GM19035 (cell line): Measurements from ENCODE around the gene ADSL.

Experiments
- ATAC-seq: cut with Tn5 transposase; IDR thresholded peaks from one replicate; pipeline ENCODE4 v1.9.1; 2021; ENCODE audit not compliant: unreplicated experiment

Gene ADSL

DNA sequence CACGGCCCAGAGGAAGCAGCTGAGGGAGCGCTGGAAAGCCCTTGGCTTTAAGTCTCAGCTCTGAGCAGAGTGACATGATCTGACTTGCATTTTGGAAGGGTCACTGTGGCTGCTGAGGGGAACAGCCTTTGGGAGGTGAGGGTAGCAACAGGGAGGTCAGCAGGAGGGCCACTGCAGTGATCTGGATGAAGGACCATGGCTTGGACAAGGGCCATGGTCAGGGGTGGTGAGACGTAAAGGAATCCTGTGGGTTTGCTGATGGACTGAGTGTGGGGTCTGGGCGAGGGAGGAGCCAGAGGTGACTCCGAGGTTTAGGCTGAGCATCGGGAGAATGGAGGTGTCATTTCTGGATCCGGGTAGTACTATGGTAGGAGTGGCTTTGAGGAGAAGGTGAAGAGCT is 57.4 kb downstream of the ADSL start:
- no peak for ATAC-seq

DNA sequence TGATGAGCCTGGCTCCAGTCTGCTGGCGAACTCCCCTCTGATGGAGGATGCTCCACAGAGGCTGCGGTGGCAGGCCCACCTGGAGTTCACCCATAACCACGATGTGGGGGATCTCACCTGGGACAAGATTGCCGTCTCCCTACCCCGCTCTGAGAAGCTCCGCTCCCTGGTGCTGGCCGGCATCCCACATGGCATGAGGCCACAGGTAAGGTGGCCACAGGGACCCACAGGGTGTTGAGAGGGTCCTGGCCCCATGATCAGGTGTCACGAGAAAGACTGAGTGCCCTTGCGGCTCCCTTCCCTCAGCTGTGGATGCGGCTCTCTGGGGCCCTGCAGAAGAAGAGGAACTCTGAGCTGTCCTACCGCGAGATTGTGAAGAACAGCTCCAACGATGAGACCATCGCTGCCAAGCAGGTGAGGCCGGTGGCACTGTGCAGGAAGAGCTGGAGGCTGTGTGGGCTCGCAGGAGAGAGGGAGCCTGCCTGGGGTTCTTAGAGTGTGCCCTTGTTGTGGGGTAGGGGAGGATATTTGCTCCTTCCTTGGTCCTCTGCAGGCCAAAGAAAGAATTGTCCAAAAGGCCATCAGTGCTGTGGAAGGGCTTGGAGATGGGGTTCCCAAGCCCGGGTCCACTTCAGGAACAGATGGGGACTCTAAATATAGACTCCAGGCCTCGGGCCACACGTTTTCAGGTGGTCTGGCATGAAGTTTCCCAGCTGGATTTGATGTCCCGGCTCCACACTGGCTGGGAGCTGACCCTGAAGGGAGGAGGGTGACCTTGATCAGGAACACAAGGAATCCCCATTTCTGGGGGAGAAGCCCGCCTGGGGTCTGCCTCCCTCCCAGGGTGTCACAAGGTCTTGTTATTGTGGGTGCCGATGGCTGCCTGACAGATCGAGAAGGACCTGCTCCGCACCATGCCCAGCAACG is 58.2 kb downstream of the ADSL start:
- no peak for ATAC-seq

DNA sequence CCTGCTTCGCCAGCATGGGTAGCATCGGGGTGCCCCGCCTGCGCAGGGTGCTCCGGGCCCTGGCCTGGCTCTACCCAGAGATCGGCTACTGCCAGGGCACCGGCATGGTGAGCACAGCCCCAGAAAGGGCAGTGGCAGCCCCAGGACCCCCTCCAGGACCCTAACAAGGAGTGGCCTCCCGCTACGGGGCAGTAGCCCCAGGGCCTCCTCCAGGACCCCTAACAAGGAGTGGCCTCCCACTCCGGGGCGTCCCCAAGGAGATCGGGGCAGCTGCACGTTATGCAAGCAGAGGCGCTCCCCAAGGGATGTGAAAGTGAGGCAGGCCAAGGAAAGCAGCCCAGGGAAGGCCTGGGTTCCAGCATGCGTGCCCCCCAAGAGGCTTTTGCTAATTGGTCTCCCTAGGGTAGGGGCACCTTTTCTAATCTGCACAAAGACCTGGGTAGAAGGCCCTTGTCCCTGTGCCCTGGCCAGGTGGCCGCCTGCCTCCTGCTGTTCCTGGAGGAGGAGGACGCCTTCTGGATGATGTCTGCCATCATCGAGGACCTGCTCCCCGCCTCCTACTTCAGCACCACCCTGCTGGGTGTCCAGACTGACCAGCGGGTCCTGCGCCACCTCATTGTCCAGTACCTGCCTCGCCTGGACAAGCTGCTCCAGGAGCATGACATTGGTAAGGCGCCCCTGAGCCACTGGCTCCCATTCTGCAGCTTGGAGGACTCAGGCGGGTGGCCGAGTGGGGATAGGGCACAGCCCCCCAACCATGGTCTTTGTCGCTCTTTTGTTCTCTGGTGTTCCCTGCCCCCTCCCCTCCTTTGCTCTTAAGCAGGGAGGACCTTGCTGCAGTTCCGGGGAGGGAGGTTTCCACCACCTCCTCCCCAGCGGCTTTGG is 59.1 kb downstream of the ADSL start:
- ATAC-seq, result no peak

DNA sequence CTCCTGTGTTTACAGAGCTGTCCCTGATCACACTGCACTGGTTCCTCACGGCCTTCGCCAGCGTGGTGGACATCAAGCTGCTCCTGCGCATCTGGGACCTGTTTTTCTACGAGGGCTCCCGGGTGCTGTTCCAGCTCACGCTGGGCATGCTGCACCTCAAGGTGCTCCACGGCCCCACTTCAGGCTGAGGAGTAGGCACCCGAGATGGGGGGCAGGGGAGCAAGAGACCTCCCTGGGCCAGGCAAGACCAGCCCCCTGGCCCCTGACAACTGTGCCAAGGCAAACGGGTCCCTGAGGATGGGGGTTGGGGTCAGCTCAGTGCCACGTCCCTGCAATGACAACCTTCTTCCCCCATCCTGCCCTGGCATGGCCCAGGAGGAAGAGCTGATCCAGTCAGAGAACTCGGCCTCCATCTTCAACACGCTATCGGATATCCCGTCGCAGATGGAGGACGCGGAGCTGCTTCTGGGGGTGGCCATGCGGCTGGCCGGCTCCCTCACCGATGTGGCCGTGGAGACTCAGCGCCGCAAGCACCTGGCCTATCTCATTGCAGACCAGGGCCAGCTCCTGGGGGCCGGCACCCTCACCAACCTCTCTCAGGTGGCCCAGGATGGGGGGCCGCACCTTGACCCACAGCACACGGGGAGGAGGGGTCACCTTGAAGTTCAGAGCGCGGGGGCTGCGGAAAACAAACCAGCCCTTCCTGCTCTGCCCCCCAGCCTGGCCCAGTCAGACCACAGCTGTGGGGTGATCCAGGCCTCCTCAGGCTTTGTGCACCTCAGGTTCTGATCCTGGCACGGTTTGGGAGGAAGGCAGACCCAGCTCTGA is 60.0 kb downstream of the ADSL start:
- no peak for ATAC-seq

- no peak for ATAC-seq
Observed at GRCh38 chr22:40407021-40407761, 60.9 kb downstream of the ADSL start.

GRCh38 chr22:40407831-40408717 is 61.8 kb downstream of the ADSL start:
- no peak for ATAC-seq

GRCh38 chr22:40408718-40409612 is 62.7 kb downstream of the ADSL start:
- no peak for ATAC-seq

DNA sequence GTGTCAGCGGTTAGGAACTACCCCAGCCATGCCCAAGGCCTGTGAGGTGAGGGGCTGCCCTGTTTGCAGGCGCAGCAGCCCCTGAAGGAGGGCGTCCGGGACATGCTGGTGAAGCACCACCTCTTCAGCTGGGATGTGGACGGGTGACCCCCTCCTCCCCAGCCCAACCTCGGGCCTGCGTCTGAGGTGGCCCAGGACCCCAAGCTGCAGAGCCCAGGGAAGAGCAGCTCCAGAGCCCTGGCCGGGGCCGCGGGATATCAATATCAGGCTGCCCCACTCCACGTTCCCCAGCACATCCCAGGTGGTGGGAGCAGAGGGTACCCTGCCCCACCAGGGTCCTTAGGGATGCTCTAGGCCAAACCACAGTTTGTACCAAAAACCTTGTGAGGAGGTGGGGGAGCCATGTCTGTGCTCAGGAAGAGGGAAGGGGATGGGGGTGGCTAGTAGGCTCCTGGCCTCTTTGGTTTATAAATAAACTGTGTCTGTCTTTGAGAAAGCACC is 63.4 kb downstream of the ADSL start:
- ATAC-seq, result no peak

DNA sequence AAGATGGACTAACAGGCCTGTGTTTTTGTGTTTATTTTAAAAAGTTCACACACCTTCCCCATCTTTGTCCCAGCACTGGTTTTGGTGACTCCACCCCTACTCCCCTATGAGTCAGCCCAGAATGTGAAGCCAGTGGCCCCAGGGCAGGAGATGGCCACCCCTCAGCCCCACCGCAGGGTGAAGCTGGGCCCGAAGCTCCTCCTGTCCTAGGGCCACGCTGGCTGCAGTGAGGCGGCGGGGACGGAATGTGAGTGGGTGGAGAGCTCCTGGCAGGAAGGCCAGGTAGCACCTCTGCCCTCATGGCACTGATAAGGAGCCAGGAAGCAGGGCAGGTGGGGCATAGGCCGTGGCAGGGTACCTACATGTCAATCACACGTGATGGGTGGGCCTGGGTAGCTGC is 64.0 kb downstream of the ADSL start:
- no peak for ATAC-seq

DNA sequence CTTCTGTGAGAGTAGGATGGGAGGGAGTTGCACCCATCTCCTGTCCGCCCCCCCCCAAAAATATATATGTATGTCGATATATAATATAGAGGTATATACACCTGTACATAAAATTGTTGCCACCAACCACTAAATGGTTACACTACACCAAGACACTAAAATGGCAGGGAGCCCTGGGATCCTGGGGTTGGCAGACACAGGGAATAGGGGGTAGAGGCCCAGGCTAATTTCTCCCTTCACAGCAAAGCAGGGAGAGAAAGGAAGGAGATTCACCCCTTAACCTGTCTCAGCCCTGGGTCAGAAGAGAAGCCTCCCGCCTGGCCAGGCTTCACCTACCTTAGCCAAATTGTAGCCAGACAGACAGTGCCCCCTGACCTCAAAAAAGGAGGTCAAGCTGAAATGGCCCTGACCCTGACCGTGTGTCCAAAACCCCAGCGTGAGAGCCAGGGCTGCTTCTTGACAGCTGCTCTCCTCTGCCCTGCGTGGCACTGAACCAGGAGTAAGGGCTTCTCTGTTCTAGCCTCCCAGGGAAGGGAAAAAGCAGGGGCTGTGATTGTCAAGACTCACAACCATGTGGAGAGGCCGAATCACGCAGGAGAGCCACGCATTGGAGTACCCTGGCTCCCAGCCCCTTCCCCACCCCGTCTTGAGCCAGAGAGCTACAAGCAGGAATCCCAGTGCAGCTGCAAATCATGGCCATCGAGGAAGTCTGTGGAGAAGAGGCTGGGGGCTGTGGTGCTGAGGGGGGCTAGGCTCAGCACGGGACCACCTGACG is 64.6 kb downstream of the ADSL start:
- no peak for ATAC-seq

- ATAC-seq, result no peak
Observed at GRCh38 chr22:40411506-40411861, 65.2 kb downstream of the ADSL start.

DNA sequence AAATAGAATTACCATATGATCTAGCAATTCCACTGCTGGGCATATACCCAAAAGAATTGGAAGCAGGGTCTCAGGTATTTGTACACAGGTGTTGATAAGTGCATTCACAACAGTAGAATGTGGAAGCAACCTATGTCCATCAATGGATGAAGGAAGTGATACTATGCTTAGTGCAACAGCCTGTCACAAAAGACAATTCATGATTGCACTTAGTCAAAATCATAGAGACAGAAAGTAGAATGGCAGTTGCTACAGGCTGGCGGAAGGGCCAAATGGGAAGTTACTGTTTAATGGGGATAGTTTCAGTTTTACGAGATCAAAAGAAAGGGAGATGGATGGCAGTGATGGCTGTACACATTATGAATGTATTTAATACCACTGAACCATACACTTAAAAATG is 66.1 kb downstream of the ADSL start:
- no peak for ATAC-seq

GRCh38 chr22:40413873-40414272 is 67.6 kb downstream of the ADSL start:
- no peak for ATAC-seq

- no peak for ATAC-seq
Observed at GRCh38 chr22:40414311-40414710, 68.0 kb downstream of the ADSL start.

DNA sequence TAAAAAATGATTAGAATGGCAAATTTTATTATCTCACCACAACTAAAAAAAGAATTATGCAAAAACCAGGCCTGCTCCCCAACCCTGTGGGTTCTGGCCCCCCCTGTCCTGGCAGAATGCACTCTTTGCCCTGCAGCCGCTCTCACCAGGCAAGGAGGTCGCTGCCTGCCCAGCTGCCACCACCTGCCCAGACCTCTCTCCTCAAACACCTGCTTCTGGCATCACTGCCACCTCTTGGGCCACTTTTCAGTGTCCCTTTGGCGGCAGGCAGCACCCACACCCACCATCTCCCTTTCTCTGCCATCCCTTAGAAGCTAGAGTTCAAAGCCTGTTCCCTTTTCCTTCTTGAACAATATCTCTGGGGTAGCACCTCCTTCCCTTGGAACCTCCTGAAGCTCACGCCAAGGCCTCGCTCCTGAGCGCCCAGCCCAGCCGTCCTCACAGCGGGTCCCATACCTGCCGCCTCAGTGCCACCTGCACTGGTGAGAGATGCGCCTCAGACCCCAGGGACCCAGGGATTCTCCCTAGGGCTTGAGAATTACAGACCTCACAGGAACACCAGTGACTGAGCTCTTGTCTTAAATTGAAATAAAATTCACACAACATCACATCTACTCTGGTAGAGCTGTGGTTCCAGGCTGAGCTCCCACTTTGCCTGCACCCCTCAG is 68.7 kb downstream of the ADSL start:
- no peak for ATAC-seq

DNA sequence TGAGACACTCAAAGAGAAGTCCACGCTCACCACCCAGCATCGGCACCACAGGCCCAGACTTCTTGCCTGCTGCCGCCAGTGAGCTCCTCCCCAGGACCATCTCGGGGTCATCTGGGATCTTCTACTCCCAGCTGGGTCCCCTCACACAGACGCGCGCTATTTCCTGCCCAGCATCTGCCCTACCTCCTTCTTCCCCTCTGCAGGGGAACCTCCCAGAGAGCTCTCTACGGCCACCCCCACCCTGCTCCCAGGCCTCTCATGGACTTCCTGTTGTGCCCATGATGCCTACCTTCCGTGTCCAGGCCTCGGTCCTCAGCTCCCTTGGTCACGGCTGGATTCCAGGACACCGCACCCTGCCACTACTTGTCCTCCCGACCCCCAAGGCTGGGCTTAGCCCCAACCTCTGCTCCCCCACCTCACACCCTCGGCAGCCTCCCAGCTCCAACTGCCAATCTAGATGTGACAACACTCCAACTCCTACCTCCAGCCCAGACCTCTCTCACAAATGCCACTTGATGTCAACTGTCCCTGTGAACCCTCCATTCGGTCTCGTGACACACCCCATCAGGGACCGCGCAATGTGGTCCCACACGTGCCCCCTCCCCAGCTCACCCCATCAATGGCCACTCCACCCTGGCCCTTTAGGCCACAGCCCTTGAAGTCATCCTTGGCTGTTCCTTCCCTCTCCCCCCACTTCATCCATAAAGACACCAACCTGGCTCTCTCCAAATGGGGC is 69.4 kb downstream of the ADSL start:
- no peak for ATAC-seq

DNA sequence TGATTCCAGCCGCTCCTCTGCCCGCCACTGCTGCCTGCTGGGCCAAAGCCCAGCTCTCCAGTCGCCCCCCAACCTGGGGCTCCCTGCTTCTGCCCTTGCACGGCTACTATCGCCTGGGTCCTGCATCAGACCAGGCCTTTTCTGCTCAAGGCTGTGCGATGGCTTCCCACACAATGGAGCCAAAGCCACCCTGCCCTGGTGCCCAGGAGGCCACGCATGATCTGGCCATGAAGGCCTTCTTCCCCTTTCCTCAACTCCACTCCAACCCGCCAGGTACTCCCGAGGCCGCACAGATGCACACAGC is 69.9 kb downstream of the ADSL start:
- ATAC-seq, result no peak
